A549 (cell line): Measurements from ENCODE around the gene GM2A.

Source experiments
- CHD4 ChIP-seq: fragments of 200-600 bp; sonication (generic); IDR thresholded peaks from 2 replicates; pipeline ENCODE4 v1.6.1; 2016; ENCODE audit warnings: antibody characterized with exemption, mild to moderate bottlenecking, borderline replicate concordance
- CTCF ChIP-seq: fragments of >200 bp; sonication (Bioruptor Twin); formaldehyde crosslinking; IDR thresholded peaks from 3 replicates; pipeline ENCODE4 v1.5.1; 2016
- JUN ChIP-seq, 2 experiments: fragments of >200 bp; sonication (Bioruptor Twin); formaldehyde crosslinking; IDR thresholded peaks; 2 replicates in 1 of 2; 3 replicates in 1 of 2; pipeline ENCODE4 v1.6.1; 2016 to 2017
- JUNB ChIP-seq: fragments of >200 bp; sonication (Bioruptor Twin); formaldehyde crosslinking; IDR thresholded peaks from 2 replicates; pipeline ENCODE4 v1.6.1; 2016
- KDM1A ChIP-seq: fragments of 200-600 bp; sonication (generic); IDR thresholded peaks from 2 replicates; pipeline ENCODE4 v1.6.1; 2016; ENCODE audit warnings: low read depth, mild to moderate bottlenecking
- NR3C1 ChIP-seq: fragments of >200 bp; sonication (Bioruptor Twin); formaldehyde crosslinking; IDR thresholded peaks from 3 replicates; pipeline ENCODE4 v1.6.1; 2017
- POLR2A ChIP-seq: IDR thresholded peaks from 2 replicates; pipeline ENCODE4 v1.6.1; 2012; ENCODE audit warnings: mild to moderate bottlenecking, low read length
- RCOR1 ChIP-seq: fragments of 150-350 bp; IDR thresholded peaks from 2 replicates; pipeline ENCODE4 v1.6.1; 2014; ENCODE audit warnings: antibody characterized with exemption, low read length, low read depth
- RFX5 ChIP-seq: fragments of 450-650 bp; IDR thresholded peaks from 2 replicates; pipeline ENCODE4 v1.7.1; 2014; ENCODE audit warnings: antibody characterized with exemption, mild to moderate bottlenecking, moderate library complexity
- RNF2 ChIP-seq: fragments of 200-600 bp; sonication (generic); IDR thresholded peaks from 2 replicates; pipeline ENCODE4 v1.6.1; 2016; ENCODE audit warnings: low read depth, mild to moderate bottlenecking, antibody characterized with exemption, moderate library complexity, borderline replicate concordance
- SMC3 ChIP-seq: fragments of >200 bp; sonication (Bioruptor Twin); formaldehyde crosslinking; IDR thresholded peaks from 3 replicates; pipeline ENCODE4 v1.6.1; 2018; ENCODE audit warnings: inconsistent platforms
- ZNF302 ChIP-seq: fragments of 250-450 bp; sonication (Bioruptor Pico); IDR thresholded peaks from 2 replicates; pipeline ENCODE4 v1.9.0; 2021; ENCODE audit warnings: inconsistent platforms, mild to moderate bottlenecking, moderate library complexity

GRCh38 chr5:151312756-151313324, 59.9 kb downstream of the GM2A start:
- TF ChIP-seq SMC3, result no peak
- TF ChIP-seq RCOR1, result no peak
- no peak for TF ChIP-seq CTCF
- no peak for TF ChIP-seq NR3C1
- TF ChIP-seq KDM1A, result no peak
- no peak for TF ChIP-seq CHD4
- no peak for TF ChIP-seq POLR2A
- TF ChIP-seq RFX5, result no peak
- no peak for TF ChIP-seq ZNF302 (CRISPR knock-in tag)
- no peak for TF ChIP-seq JUNB
- no peak for TF ChIP-seq RNF2
- TF ChIP-seq JUN (IDR thresholded peaks at IDR 0.05), result no peak
